HG02610 (cell line): ENCODE data around the gene GATA1.

ENCODE experiments used
- ATAC-seq: cut with Tn5 transposase; IDR thresholded peaks from one replicate; pipeline ENCODE4 v1.9.1; 2021; ENCODE audit warnings: mild to moderate bottlenecking, moderate library complexity; ENCODE audit not compliant: unreplicated experiment

Gene GATA1

DNA sequence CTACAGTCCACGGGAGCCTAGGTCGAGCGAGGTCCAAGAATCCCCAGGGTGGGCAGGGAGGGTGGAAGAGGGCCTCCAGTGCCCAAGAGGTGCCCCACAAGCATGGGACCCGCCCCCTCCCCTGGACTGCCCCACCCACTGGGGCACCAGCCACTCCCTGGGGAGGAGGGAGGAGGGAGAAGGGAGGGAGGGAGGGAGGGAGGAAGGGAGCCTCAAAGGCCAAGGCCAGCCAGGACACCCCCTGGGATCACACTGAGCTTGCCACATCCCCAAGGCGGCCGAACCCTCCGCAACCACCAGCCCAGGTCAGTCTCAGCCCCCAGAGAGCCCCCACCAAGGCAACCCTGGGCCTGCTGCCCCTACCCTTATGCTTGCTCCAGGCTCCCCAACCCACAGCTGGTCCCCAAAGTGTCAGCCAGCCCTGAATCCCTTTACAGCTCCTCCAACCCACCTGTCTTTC lies at the start of gene GATA1:
TSS of gene GATA1 (plus strand) at position 250 of the 460 bp plus-strand sequence. CDS start 4,520 bp downstream, outside the sequence.
- ATAC-seq, result no peak

DNA sequence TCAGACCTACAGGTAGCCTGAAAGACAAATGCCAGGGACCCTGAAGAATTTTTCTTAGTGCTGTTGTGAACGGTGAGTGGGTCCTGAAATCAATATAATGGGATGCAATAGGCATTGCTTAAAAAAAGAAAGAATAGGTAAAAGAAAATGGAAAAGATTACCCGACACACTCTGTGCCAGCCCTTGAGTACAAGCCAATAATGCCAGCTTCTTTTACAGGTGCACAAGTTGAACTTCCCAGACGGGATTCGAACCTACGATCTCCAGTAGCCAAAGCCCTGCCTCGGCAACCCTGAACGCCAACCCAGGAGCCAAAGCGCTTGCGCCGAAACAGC lies 49.5 kb upstream of the GATA1 start:
- no peak for ATAC-seq

DNA sequence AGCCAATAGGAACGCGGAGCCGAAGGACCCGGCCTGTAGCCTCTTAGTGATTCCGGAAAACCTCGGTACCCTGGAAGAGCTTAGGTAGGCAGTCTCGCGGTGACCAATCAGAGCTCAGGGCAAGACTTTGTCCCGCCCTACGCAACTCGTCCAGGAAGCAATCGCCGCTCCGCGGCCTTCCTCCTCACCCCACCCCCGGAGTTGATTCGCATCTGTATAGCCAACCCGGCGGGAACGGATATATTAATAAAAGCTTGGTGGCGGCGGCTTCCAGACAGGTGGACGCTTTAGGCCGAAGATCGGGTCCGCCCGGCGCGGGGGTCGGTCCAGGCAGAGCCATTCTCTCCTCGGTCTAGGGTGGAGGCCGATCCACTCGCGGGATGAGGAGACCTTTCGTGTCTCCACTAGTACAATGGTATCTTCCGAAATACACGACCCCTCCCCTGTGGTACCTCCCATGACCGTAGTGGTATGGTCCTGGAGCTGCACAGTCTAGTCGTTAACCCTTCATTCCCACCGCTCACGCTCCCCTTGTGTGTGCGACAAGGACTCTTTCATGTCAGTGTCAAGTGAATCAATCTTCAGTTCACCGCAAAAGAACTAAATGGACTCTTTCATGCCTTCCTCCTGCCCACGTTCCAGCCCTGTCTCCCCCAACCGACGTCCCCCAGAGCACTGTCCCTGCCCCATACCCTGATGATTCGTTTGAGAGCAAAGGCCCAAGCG lies 49.0 kb upstream of the GATA1 start:
- ATAC-seq, result peak; percentile 99

DNA sequence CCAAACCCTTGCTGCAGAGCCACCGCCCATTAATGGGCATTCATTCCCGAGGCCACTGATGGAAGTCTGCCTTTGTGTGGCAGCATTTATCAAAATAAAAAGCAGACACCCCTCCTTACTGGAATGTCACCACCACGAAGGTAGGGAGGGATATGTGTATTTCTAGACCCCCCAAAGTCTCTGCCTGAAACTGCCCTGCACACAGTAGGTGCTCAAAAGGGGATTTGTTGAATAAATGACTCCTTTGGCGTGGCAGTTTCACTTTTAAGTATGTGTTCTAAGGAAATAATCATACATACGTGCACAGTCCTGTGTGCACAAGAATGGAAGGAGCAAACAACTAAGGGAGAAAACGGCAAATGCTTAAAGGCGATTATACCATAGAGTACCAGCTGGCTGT lies 48.5 kb upstream of the GATA1 start:
- no peak for ATAC-seq

DNA sequence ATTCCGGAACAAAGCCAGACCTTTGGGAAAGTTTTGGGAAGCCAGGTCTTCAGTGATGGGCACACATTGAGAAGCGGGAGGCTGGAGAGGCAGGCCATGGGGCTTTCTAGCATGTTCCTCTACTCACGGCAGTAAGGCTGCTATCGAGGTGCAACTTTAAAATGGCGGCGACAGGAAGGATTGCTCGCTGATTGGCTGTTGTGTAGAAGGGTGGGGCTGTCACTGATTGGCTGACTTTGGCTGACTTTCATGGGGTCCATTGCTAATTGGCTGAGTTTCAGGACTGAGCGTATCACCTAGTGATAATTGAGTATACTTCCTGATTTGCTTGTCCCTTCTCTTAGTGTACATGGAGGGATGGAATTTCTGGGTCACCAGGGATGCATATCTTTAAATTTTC lies 44.6 kb upstream of the GATA1 start:
- no peak for ATAC-seq

DNA sequence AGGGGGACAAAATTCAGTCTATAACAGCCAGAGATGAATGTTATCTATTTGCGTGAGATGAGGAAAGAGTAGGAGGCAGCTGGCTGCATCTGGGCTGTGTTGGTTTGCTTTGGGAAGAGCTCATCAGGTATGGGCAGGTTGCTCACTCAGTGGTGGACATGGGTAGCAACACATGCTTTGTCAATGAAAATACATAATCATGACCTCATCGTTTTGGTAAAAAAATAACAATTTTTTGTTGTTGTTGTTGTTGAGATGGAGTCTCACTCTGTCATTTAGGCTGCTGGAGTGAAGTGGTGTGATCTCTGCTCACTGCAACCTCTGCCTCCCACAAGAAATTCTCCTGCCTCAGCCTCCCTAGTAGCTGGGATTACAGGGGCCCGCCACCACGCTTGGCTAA lies 41.2 kb upstream of the GATA1 start:
- no peak for ATAC-seq

DNA sequence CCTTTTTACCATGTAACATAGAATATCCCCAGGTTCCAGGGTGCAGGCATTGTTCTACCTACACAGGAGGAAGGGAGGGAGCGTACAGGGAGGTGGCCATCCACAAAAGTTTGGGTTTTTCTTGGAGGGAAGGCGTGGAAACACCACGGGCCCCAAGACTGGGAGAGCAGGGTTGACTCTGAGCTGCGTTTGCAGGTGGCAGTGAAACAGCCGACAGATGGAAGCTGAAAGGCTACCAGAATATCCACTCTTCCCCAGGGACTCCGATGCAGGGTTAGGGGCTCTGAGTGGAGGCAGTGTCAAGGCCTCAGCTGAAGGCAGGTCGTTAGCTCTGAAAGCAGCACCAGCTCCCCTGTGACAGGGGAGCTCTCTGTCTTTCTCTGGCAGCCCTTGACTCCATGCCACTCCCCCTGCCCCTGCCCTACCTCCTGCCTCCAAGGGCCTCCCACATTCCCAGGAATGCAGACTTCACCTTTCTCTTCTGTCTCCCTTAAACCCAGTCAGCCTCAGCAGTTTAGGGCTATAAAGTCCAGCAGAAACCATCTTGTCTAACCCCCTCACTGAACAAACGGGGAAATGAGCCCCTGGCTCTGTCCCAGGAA lies 38.9 kb upstream of the GATA1 start:
- ATAC-seq, result no peak

DNA sequence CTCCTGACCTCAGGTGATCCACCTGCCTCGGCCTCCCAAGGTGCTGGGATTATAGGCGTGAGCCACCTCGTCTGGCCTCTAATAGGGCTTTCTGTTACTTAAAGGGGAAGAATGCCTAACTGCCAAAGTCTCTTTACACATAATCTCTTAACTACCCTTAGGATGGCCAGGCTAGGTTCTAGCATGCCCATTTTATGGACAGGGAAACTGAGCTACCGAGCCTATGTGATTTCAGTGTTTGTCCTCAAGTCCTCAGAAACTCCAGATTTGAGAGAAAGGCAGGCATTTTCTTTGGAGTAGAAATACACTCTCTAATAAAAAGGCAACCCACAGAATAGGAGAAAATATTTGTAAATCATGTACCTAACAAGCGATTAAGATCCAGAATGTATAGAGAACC lies 37.2 kb upstream of the GATA1 start:
- ATAC-seq, result no peak

DNA sequence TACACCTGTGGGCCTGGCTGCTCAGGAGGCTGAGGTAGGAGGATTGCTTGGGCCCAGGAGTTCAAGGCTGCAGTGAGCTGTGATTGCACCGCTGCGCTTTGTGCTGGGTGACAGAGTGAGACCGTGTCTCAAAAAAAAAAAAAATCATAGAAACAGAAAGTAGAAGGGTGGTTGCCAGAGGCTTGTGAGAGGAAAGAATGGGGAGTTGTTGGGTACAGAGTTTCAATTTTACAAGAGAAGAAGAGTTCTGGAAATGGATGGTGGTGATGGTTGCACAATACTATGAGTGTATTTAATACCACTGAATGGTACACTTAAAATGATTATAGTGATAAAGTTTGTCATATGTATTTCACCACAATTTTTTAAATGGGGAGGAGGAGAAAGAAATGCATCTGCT lies 35.0 kb upstream of the GATA1 start:
- ATAC-seq, result no peak

DNA sequence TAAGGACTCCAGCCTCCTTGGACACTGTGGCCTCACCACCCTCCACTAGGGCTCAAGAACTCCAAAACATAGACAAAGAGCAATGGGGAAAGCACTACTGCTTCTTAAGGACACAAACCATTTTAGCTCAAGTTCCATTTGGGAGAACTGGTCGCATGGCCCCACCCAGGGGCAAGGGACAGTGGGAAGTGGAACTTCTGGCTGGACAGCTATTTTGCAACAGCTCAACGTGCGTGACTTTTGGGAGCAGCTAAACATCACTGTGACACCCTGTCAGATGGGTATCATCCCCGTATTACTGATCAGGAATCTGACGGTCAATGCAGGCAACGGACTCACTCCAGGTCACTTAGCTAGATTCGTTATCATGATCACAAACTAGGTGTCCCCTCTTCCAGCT lies 33.9 kb upstream of the GATA1 start:
- ATAC-seq, result no peak

DNA sequence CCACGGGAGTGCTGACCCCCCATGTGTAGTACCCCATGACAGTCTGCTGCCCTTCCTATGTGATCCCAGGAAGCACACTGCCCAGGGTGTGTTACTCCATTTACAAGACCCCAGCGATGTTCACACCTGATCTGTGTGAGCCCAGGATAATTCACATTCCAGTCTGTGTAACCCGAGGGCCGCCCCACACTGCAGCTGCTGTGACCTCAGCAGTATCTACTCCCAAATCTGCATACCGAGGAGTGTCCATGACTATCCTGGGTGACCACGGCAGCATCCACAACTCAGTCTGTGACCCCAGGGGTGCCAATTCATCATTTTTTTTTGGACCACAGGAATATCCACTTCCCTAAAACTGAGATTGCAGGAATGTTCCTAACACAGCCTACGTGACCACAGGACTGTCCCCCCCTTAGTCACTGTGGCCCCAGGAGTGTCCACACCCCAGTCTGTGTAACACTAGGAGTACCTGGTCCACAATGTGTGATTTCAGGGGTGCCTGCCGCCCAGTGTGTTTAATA lies 32.6 kb upstream of the GATA1 start:
- no peak for ATAC-seq

DNA sequence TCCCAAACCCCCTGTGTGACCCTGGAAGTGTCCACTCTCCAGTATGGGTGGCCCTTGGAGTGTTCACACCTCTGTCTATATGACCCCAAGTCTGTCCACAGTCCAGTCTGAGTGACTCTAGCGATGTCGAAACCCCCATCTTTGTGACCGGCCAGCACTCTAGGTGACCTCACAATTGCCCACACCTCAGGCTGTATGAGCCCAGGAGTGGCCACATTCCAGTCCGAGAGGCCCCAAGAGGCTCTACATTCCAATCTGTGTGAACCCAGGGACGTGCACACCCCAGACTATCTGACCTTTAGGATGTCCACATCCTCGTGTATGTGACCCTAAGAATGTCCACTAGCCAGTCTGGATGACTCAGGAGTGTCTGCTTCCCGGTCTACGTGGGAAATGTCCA lies 32.2 kb upstream of the GATA1 start:
- ATAC-seq, result no peak

DNA sequence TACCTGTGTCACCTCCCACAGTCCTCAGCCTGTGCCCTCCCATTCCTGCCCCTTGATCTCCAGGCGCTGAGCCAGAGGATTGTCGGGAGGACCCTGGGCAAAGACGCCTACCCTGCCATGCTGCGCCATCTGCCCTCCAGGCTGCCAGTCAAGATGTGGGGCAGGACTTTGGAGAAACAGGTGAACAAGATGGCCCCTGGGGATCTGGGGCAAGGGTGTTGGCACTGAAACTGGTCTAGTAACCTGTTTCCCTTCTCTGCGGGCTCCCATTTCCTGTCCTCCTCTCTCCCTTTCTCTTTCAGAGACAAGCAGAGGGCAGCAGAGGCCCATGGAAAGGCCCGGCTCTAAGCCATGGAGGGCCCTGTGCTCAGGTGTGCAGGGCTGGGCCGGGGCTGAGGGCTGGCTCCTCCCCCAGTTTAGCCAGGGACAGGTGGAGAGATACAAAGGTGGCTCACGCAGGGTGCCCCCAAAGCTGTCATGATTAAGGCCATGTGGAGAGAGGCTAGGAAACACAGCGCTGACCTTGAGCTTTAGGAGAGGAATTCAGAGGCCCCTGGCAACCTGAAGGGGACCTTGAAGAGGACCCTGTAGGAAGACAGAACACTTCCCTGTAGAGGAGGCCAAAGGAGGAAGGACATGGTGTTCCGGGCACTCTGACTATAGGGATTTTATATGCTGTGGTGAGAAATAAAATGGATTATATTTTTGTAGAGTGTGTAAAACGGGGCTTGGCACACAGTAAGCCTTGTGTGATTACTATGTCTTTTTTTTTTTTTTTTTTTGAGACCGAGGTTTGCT lies 24.5 kb upstream of the GATA1 start, which contains the start of gene GLOD5:
TSS of gene GLOD5 (plus strand) at position 74 of the 798 bp plus-strand sequence. CDS start at position 118, 44 bp downstream.
- ATAC-seq, result no peak

DNA sequence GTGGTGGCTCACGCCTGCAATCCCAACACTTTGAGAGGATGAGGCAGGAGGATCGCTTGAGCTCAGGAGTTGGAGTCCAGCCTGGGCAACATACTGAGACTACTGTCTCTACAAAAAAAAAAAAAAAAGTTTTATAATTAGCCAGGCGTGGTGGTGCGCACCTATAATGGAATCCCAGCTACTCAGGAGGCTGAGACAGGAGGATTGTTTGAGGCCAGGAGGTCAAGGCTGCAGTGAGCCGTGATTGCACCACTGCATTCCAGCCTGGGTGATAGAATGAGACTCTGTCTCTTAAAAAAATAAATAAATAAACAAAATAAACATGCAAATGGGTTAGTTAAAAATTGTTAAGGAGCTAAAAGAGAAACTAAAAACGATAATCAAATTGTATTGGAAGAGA lies 17.2 kb upstream of the GATA1 start:
- no peak for ATAC-seq

DNA sequence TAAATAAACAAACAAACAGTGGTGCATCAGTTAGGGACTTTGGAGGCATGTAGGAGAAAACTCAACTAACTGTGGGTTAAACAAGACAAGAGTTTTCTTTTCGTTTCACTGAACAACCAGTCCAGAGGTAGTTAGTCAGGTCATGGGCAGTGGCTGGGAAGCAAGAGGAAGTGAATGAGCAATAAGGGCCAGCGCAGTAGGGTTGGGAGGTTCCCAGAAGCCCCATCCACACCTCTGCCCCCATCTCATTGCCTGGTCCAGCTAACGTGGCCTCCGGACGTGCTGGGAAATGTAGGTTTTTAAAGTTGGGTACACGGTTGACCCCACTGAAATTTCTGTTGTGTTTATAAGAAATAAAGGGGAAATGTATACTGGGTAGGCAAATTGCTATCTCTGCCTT lies 16.1 kb upstream of the GATA1 start:
- ATAC-seq, result no peak

DNA sequence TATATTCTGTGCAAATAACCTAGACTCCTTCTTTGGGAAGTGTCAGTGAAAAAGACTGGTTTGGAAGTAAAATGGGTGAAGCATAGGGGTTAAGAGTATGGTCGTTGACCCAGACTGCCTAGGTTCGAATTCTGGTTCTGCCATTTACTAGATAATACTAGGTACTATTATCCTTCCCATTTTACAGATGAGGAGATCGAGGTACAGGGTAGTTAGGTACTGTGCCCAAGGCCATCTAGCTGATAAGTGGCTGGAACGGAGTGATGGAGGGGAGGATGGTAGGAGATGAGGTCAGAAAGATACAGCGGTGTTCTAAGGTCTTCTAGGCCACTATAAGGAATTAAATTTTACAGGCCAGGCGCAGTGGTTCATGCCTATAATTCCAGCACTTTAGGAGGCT lies 13.8 kb upstream of the GATA1 start:
- ATAC-seq, result no peak

DNA sequence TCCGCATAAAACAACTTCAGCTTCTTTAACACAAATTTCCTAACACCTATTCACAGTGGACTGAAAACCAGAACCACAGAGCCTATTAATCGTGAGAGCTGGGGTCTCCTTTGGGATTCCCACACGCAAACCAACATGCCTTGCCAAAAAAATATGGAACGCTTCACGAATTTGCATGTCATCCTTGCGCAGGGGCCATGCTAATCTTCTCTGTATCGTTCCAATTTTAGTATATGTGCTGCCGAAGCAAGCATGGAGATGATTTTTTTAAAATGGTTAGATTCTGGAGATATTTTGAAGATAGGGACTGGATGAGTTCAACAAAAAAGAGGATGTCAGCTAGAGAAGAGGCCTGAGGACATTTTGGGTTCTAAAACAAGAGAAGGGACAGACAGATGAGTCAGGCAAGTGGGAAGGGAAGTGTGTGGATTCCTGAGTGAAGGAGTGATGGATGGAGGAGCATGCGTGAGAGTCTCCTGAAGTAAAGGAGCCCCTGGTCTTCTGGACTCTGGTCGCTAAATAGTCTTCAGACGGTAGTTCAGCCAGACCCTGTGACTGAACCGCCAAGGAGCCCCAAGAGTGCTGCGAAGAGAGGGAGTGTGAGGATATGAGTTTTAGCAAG lies 9.5 kb upstream of the GATA1 start:
- no peak for ATAC-seq

DNA sequence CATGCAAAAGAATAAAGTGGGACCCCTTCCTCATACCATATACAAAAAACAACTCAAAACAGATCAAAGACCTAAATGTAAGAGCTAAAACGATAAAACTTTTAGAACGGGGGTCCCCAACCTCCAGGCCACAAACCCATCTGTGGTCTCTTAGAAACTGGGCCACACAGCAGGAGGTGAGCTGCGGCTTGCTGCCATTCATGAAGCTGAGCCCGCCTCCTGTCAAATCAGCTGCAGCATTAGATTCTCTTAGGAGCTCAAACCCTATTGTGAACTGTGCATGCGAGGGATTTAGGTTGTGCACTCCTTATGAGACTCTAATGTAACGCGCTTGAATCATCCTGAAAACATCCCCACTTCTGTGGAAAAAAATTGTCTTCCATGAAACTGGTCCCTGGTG lies 7.0 kb upstream of the GATA1 start:
- no peak for ATAC-seq

DNA sequence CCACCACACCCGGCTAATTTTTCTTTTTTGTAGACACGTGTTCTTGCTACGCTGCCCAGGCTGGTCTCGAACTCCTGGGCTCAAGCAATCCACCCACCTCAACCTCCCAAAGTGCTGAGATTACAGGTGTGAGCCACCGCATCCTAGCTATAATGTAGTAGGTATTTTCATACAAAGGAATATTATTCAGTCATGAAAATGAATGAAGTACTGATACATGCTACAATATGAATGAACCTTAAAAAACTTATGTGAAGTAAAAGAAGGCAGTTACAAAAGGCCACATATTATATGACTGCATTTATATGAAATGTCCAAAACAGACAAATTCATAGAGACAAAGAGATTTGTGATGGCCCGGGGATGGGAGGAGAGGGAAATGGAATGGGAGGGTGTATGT lies 4.7 kb upstream of the GATA1 start:
- no peak for ATAC-seq

DNA sequence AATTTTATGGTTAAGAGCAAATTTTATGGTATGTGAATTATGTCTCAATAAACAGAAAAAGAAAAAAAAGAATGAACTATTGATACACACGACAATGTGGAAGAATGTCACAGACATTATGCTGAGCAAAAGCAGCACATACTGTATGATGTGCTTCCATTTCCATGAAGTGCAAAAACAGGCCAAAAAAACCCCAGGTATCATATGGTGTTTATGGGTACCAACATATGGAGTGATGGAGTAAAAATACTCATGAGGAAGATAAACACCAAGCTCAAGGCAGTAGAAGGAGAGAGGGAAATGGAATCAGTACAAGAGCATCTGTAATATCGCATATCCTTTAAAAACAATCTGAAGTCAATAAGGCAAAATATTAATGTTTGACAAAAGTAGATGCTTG lies 4.2 kb upstream of the GATA1 start:
- ATAC-seq, result no peak

DNA sequence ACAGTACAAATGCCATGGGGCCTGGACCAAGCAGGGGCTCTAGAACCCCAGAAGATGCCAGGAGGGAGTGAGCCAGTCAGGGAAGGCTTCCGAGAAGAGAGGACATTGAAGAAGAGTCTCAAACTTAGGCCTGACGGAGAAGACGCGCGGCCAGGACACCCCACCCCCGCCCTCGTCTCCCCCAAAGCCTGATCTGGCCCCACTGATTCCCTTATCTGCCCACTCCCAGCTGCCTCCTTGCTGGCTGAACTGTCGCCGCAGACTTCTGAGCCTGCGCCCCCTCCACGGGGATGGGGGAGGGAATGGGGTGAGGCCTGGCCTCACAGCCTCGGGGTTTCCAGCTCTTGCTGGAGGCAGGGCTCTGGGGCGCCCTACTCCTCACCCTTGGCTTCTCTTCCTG lies 3.6 kb upstream of the GATA1 start:
- no peak for ATAC-seq
